Stimulated activated CD4-positive, alpha-beta T cell treated with anti-CD3 and anti-CD28 coated beads, Interleukin-1b, Interleukin-23, amount 100 ng/mL, for 48 hours (primary cell): ENCODE results near the gene HAPLN1.

Experiments used
- DNase-seq: peaks from one replicate; pipeline ENCODE4 v3.0.0-alpha.2; 2020

The HAPLN1 gene

GRCh38 chr5:83636156-83636555, 84.5 kb downstream of the HAPLN1 start:
- DNase-seq: no peak

- no peak for DNase-seq
Measured at GRCh38 chr5:83633285-83633684, 87.4 kb downstream of the HAPLN1 start.

- DNase-seq: no peak
Measured at GRCh38 chr5:83632874-83633273, 87.8 kb downstream of the HAPLN1 start.

GRCh38 chr5:83628360-83628759, 92.3 kb downstream of the HAPLN1 start:
- no peak for DNase-seq

GRCh38 chr5:83614841-83615240, 105.8 kb downstream of the HAPLN1 start:
- no peak for DNase-seq

- DNase-seq: no peak
Measured at GRCh38 chr5:83608122-83608521, 112.5 kb downstream of the HAPLN1 start.

- DNase-seq: no peak
Measured at GRCh38 chr5:83595217-83595616, 125.4 kb downstream of the HAPLN1 start.

- DNase-seq: no peak
Measured at GRCh38 chr5:83590966-83591365, 129.7 kb downstream of the HAPLN1 start.

GRCh38 chr5:83589786-83590185, 130.9 kb downstream of the HAPLN1 start:
- DNase-seq: no peak
